ENCODE data around the gene ATOH8.

Gene ATOH8

GRCh38 chr2:85810371-85811179, 56.8 kb downstream of the ATOH8 start:
- Histone ChIP-seq H3K4me1 (ENCODE audit: control insufficient read depth, low read length) (0 out of 2 replicates have a peak, but pooled peaks cover 3% of the 10 kb centered on the region), H3K36me3 (ENCODE audit: control insufficient read depth, low read length) (no peaks in the 10 kb centered on the region), H3K27me3 (ENCODE audit: control insufficient read depth, low read length) (0 out of 2 replicates have a peak, but pooled peaks cover under 1% of the 10 kb centered on the region), H3K9me3 (ENCODE audit: control insufficient read depth, insufficient read depth, low read length) (no peaks in the 10 kb centered on the region), H3F3A (ENCODE audit: control insufficient read depth, insufficient read depth) (no peaks in the 10 kb centered on the region), H3K79me2 (ENCODE audit: control insufficient read depth, low read length) (no peaks in the 10 kb centered on the region), H3K27ac (ENCODE audit: low read depth, low read length) (no peak overlapping the region), H3K4me2 (ENCODE audit: low read length) (no peak overlapping the region), H3K4me3 (ENCODE audit: low read length) (no peak overlapping the region), H4K20me1 (ENCODE audit: control insufficient read depth, insufficient read depth, low read depth, low read length) (no peaks in the 10 kb centered on the region), H3K9me2 (replicated peaks; ENCODE audit: control insufficient read depth, low read length) (no peaks in the 10 kb centered on the region)
- TF ChIP-seq EZH2phosphoT487 (IDR thresholded peaks at IDR 0.05; ENCODE audit: borderline replicate concordance, low read length) (no peak), CTCF (IDR thresholded peaks at IDR 0.05; ENCODE audit: low read depth, low read length, poor library complexity, severe bottlenecking) (no peak)

- Histone ChIP-seq H3F3A (ENCODE audit: control insufficient read depth, insufficient read depth) (no peaks in the 10 kb centered on the region), H3K4me1 (ENCODE audit: control insufficient read depth, low read length) (0 out of 2 replicates have a peak, but pooled peaks cover 3% of the 10 kb centered on the region), H3K79me2 (ENCODE audit: control insufficient read depth, low read length) (no peaks in the 10 kb centered on the region), H3K9me3 (ENCODE audit: control insufficient read depth, insufficient read depth, low read length) (no peaks in the 10 kb centered on the region), H3K36me3 (ENCODE audit: control insufficient read depth, low read length) (no peaks in the 10 kb centered on the region), H4K20me1 (ENCODE audit: control insufficient read depth, insufficient read depth, low read depth, low read length) (no peaks in the 10 kb centered on the region), H3K4me2 (ENCODE audit: low read length) (no peak overlapping the region), H3K27me3 (ENCODE audit: control insufficient read depth, low read length) (0 out of 2 replicates have a peak, but pooled peaks cover 2% of the 10 kb centered on the region), H3K4me3 (ENCODE audit: low read length) (no peak overlapping the region), H3K9me2 (replicated peaks; ENCODE audit: control insufficient read depth, low read length) (no peaks in the 10 kb centered on the region), H3K27ac (ENCODE audit: low read depth, low read length) (no peak overlapping the region)
- no peak for TF ChIP-seq EZH2phosphoT487 (IDR thresholded peaks at IDR 0.05; ENCODE audit: borderline replicate concordance, low read length)
- no peak for TF ChIP-seq CTCF (IDR thresholded peaks at IDR 0.05; ENCODE audit: low read depth, low read length, poor library complexity, severe bottlenecking)
Measured at GRCh38 chr2:85811180-85812093, 57.6 kb downstream of the ATOH8 start.

GRCh38 chr2:85812094-85812735, 58.4 kb downstream of the ATOH8 start:
- Histone ChIP-seq H3K36me3 (ENCODE audit: control insufficient read depth, low read length) (no peaks in the 10 kb centered on the region), H3K4me1 (ENCODE audit: control insufficient read depth, low read length) (0 out of 2 replicates have a peak, but pooled peaks cover 3% of the 10 kb centered on the region), H3F3A (ENCODE audit: control insufficient read depth, insufficient read depth) (no peaks in the 10 kb centered on the region), H3K9me3 (ENCODE audit: control insufficient read depth, insufficient read depth, low read length) (no peaks in the 10 kb centered on the region), H3K27me3 (ENCODE audit: control insufficient read depth, low read length) (0 out of 2 replicates have a peak, but pooled peaks cover 2% of the 10 kb centered on the region), H3K4me3 (ENCODE audit: low read length) (no peak overlapping the region), H3K27ac (ENCODE audit: low read depth, low read length) (no peak overlapping the region), H3K79me2 (ENCODE audit: control insufficient read depth, low read length) (no peaks in the 10 kb centered on the region), H3K4me2 (ENCODE audit: low read length) (no peak overlapping the region), H3K9me2 (replicated peaks; ENCODE audit: control insufficient read depth, low read length) (no peaks in the 10 kb centered on the region), H4K20me1 (ENCODE audit: control insufficient read depth, insufficient read depth, low read depth, low read length) (no peaks in the 10 kb centered on the region)
- TF ChIP-seq EZH2phosphoT487 (IDR thresholded peaks at IDR 0.05; ENCODE audit: borderline replicate concordance, low read length) (no peak), CTCF (IDR thresholded peaks at IDR 0.05; ENCODE audit: low read depth, low read length, poor library complexity, severe bottlenecking) (no peak)

All from DOHH2 (cell line).